H1 (cell line): ENCODE measurements around the gene HOATZ.

Source experiments
- CREB1 ChIP-seq: IDR thresholded peaks from 2 replicates; pipeline ENCODE4 v1.6.1; 2012; ENCODE audit warnings: inconsistent platforms
- KDM1A ChIP-seq: fragments of 200-600, 300-600 bp; sonication (generic); IDR thresholded peaks from 2 replicates; pipeline ENCODE4 v1.7.1; 2016; ENCODE audit warnings: mild to moderate bottlenecking, low read length, borderline replicate concordance
- MAFK ChIP-seq: IDR thresholded peaks from 2 replicates; pipeline ENCODE4 v1.6.1; 2012; ENCODE audit warnings: low read depth, mild to moderate bottlenecking, improper control_type of control experiment, low read length
- MAX ChIP-seq: IDR thresholded peaks from 2 replicates; pipeline ENCODE4 v1.6.1; 2012; ENCODE audit warnings: inconsistent platforms
- POLR2A ChIP-seq, 2 experiments: IDR thresholded peaks; 1 replicate in 1 of 2; 2 replicates in 1 of 2; pipeline ENCODE4 v1.6.1; 2011; ENCODE audit warnings: low read depth in 2 of 2, low read length in 2 of 2, mild to moderate bottlenecking in 2 of 2; ENCODE audit errors: control extremely low read depth in 1 of 2
- POLR2AphosphoS5 ChIP-seq: IDR thresholded peaks from 2 replicates; pipeline ENCODE4 v1.6.1; 2011; ENCODE audit warnings: low read depth, low read length
- SRF ChIP-seq: IDR thresholded peaks from 2 replicates; pipeline ENCODE4 v1.6.1; 2011; ENCODE audit warnings: mild to moderate bottlenecking, low read depth, low read length, moderate library complexity

- no peak for TF ChIP-seq KDM1A
- TF ChIP-seq POLR2A (IDR thresholded peaks at IDR 0.05; ENCODE audit: control extremely low read depth in 1 of 2, low read depth in 2 of 2, low read length in 2 of 2) = no peak
- TF ChIP-seq CREB1 = no peak
- no peak for TF ChIP-seq MAFK
- TF ChIP-seq SRF = no peak
- TF ChIP-seq POLR2AphosphoS5 = no peak
- no peak for TF ChIP-seq MAX
Measured at GRCh38 chr11:111477898-111478297, 36.7 kb upstream of the HOATZ start.
